Measurements from ENCODE around the gene ZNF850. TPM values are rescaled to one million over a fixed set of nuclear protein-coding genes. Genes with fewer than 3 reads are reported as not detected.

Gene ZNF850
- polyA plus RNA-seq (2013, experiment 1 of 2) = 15.3 TPM
- 14.8 TPM for polyA plus RNA-seq (2013, experiment 2 of 2)

DNA sequence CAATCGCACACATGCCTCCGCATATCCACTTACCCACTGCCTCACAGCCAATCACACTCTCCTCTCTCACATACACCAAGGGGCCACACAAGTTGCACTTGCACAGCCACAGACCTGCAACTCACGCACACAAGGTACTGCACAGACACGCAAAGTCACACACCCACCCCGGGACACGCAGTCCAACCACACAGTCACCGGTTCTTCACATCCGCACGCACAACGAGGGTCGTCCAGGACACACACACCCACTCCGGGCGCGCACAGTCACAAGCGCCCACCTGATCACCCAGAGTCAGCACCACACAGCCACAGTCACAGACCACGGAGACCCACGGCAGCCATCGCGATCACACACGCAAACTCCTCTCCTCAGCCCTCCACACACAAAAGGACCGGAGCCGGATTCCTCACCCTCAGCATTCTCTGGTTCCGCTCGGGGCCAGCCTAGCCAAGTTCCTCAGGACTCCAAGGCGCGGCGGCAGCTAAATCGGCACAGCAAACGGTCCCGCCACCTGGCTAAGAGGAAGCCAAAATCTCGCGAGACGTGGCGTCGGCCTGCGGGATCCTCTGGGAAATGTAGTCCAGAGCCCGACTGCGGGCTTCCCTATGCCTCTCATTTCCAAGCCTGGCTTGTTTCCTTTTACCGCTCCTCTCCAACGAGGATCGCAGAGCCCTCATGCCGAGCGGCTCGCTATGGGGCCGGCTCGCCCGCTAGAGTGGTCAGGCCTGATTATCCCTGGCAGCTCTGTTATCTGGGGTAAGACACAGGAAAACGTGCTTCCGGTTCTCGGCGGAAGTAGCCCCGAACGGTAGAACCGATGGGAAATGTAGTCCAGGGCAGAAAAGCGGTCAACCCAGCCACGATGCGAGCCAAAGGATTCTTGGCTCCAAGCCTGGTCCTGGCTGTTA is at the start of gene ZNF850:
Gene ZNF850 (minus strand): TSS at position 497 of the 912 bp plus-strand sequence. CDS start 10,201 bp downstream, outside the sequence.
- peaks cover 36% of the 10 kb centered on the region for H3K79me2 ChIP-seq (ENCODE audit: control insufficient read depth, insufficient read depth, low read length)
- no peaks in the 10 kb centered on the region for H3K4me1 ChIP-seq (ENCODE audit: control insufficient read depth, low read depth, low read length)
- H3K9ac ChIP-seq (ENCODE audit: low read length) = peak within 1 kb of the TSS; percentile 96
- H3K4me3 ChIP-seq (ENCODE audit: low read length) = peak within 1 kb of the TSS; percentile 93
- no peak within 1 kb of the TSS for H3K23ac ChIP-seq (ENCODE audit: low read length)
- peaks cover 3% of the 10 kb centered on the region for H3K79me1 ChIP-seq (ENCODE audit: low read length)
- peak within 1 kb of the TSS; percentile 87 for H3K27ac ChIP-seq (ENCODE audit: low read depth, low read length)
- WGBS (ENCODE audit: extremely low coverage, insufficient coverage, low lambda C conversion rate) = no CpG with 5 or more reads among the region's 57 CpGs
- peak within 1 kb of the TSS; percentile 58 for H2BK5ac ChIP-seq (ENCODE audit: low read length)
- H3K56ac ChIP-seq (ENCODE audit: low read length) = peak within 1 kb of the TSS; percentile 98
- H4K8ac ChIP-seq (ENCODE audit: low read depth, low read length) = no peak within 1 kb of the TSS
- no peak within 1 kb of the TSS for H2BK120ac ChIP-seq (ENCODE audit: low read depth, low read length)
- no peaks in the 10 kb centered on the region for H3K27me3 ChIP-seq (ENCODE audit: insufficient read depth, low read length, poor library complexity)
- H3K36me3 ChIP-seq (ENCODE audit: control insufficient read depth, insufficient read depth, low read length) = no peaks in the 10 kb centered on the region
- H3K4me2 ChIP-seq (ENCODE audit: low read length) = peak within 1 kb of the TSS; percentile 77
- no peak within 1 kb of the TSS for H4K5ac ChIP-seq (ENCODE audit: low read length)
- H2AK5ac ChIP-seq (ENCODE audit: low read length) = peak within 1 kb of the TSS; percentile 70
- peak within 1 kb of the TSS; percentile 83 for H3K4ac ChIP-seq (ENCODE audit: low read depth, low read length)
- H2BK15ac ChIP-seq (replicated peaks; ENCODE audit: low read depth) = no peak within 1 kb of the TSS
- peak within 1 kb of the TSS; percentile 72 for H3K18ac ChIP-seq (ENCODE audit: low read length)
- DNase-seq = peak; percentile 97

DNA sequence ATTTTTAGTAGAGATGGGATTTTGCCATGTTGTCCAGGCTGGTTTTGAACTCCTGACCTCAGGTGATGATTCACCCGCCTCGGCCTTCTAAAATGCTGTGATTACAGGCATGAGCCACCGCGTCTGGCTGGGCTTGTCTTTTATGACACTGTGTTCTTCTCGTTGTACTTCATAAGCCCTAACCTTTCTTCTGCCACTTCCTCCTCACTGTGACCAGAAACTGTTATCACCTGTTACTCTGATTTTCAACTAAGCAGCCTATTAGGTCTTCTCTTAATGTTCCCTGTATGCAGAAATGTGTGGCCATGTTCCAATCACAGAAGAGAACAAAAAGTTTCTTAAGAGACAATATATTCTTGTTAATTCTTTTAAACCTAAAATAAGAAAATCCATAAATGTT is 49.2 kb upstream of the ZNF850 start:
- Histone ChIP-seq H3K79me1 (ENCODE audit: low read length) (no peaks in the 10 kb centered on the region), H4K5ac (ENCODE audit: low read length) (no peak overlapping the region), H3K56ac (ENCODE audit: low read length) (no peak overlapping the region), H2AK5ac (ENCODE audit: low read length) (no peak overlapping the region), H2BK120ac (ENCODE audit: low read depth, low read length) (no peak overlapping the region), H3K4me2 (ENCODE audit: low read length) (no peak overlapping the region), H3K4me3 (ENCODE audit: low read length) (peak overlapping the region; percentile 6), H3K27me3 (ENCODE audit: insufficient read depth, low read length, poor library complexity) (no peaks in the 10 kb centered on the region), H3K4me1 (ENCODE audit: control insufficient read depth, low read depth, low read length) (no peaks in the 10 kb centered on the region), H2BK15ac (replicated peaks; ENCODE audit: low read depth) (no peak overlapping the region), H3K23ac (ENCODE audit: low read length) (no peak overlapping the region), H3K9ac (ENCODE audit: low read length) (no peak overlapping the region), H3K27ac (ENCODE audit: low read depth, low read length) (no peak overlapping the region), H2BK5ac (ENCODE audit: low read length) (no peak overlapping the region), H3K4ac (ENCODE audit: low read depth, low read length) (no peak overlapping the region), H3K18ac (ENCODE audit: low read length) (no peak overlapping the region), H3K36me3 (ENCODE audit: control insufficient read depth, insufficient read depth, low read length) (peaks cover 2% of the 10 kb centered on the region), H3K79me2 (ENCODE audit: control insufficient read depth, insufficient read depth, low read length) (no peaks in the 10 kb centered on the region), H4K8ac (ENCODE audit: low read depth, low read length) (no peak overlapping the region)
- no peak for DNase-seq
- no CpG with 5 or more reads among the region's 5 CpGs for WGBS (ENCODE audit: extremely low coverage, insufficient coverage, low lambda C conversion rate)

DNA sequence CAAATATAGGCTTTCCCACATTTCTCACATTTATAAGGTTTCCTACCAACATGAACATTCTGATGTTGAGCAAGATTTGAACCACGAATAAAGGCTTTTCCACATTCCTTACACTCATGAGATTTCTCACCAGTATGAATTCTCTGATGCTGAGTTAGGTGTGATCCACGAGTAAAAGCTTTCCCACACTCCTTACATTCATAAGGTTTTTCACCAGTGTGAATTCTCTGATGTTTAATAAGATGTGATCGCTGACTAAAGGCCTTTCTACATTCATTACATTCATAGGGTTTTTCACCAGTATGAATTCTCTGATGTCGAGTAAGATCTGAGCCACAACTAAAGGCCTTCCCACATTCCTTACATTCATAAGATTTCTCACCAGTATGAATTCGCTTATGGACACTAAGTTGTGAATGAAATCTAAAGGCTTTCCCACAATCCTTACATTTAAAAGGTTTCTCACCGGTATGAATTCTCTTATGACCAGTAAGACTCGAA is 46.6 kb upstream of the ZNF850 start:
- H3K9ac ChIP-seq (ENCODE audit: low read length) = no peak overlapping the region
- no peak overlapping the region for H3K4ac ChIP-seq (ENCODE audit: low read depth, low read length)
- no peak overlapping the region for H2AK5ac ChIP-seq (ENCODE audit: low read length)
- H3K18ac ChIP-seq (ENCODE audit: low read length) = no peak overlapping the region
- peaks cover 3% of the 10 kb centered on the region for H3K36me3 ChIP-seq (ENCODE audit: control insufficient read depth, insufficient read depth, low read length)
- H3K27me3 ChIP-seq (ENCODE audit: insufficient read depth, low read length, poor library complexity) = no peaks in the 10 kb centered on the region
- no peak overlapping the region for H3K23ac ChIP-seq (ENCODE audit: low read length)
- H3K79me1 ChIP-seq (ENCODE audit: low read length) = no peaks in the 10 kb centered on the region
- no peak overlapping the region for H4K5ac ChIP-seq (ENCODE audit: low read length)
- no peak overlapping the region for H2BK120ac ChIP-seq (ENCODE audit: low read depth, low read length)
- H3K79me2 ChIP-seq (ENCODE audit: control insufficient read depth, insufficient read depth, low read length) = no peaks in the 10 kb centered on the region
- H4K8ac ChIP-seq (ENCODE audit: low read depth, low read length) = no peak overlapping the region
- no peak overlapping the region for H3K4me2 ChIP-seq (ENCODE audit: low read length)
- H3K27ac ChIP-seq (ENCODE audit: low read depth, low read length) = no peak overlapping the region
- no peak overlapping the region for H3K56ac ChIP-seq (ENCODE audit: low read length)
- peak overlapping the region; percentile 21 for H3K4me3 ChIP-seq (ENCODE audit: low read length)
- no CpG with 5 or more reads among the region's 7 CpGs for WGBS (ENCODE audit: extremely low coverage, insufficient coverage, low lambda C conversion rate)
- peak; percentile 29 for DNase-seq
- H2BK15ac ChIP-seq (replicated peaks; ENCODE audit: low read depth) = no peak overlapping the region
- H3K4me1 ChIP-seq (ENCODE audit: control insufficient read depth, low read depth, low read length) = no peaks in the 10 kb centered on the region
- H2BK5ac ChIP-seq (ENCODE audit: low read length) = no peak overlapping the region

DNA sequence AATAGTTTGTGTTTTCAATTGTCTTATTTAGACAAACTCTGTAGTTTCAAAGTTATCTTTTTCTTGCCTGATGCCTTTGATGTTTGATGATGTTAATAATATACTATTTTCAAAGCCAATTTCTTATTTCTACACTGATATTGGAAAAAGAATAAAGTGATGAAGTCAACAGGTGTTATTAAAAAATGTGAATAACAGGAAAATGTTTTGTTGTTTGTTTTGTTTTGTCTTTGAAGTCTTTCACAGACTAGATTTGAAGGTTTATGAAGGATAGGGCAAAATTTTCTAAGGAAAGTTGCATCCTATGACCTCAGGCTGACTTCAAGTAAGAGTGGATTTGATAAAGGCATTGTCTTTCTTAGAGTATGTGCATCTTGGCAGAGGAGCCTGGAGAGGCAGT is 34.4 kb upstream of the ZNF850 start:
- Histone ChIP-seq H2AK5ac (ENCODE audit: low read length) (no peak overlapping the region), H3K79me2 (ENCODE audit: control insufficient read depth, insufficient read depth, low read length) (peaks cover 2% of the 10 kb centered on the region), H2BK120ac (ENCODE audit: low read depth, low read length) (no peak overlapping the region), H3K4me3 (ENCODE audit: low read length) (no peak overlapping the region), H3K4ac (ENCODE audit: low read depth, low read length) (no peak overlapping the region), H3K23ac (ENCODE audit: low read length) (no peak overlapping the region), H3K27me3 (ENCODE audit: insufficient read depth, low read length, poor library complexity) (no peaks in the 10 kb centered on the region), H3K79me1 (ENCODE audit: low read length) (peaks cover 2% of the 10 kb centered on the region), H3K56ac (ENCODE audit: low read length) (no peak overlapping the region), H4K5ac (ENCODE audit: low read length) (no peak overlapping the region), H4K8ac (ENCODE audit: low read depth, low read length) (no peak overlapping the region), H3K18ac (ENCODE audit: low read length) (no peak overlapping the region), H3K36me3 (ENCODE audit: control insufficient read depth, insufficient read depth, low read length) (peaks cover 3% of the 10 kb centered on the region), H3K4me1 (ENCODE audit: control insufficient read depth, low read depth, low read length) (no peaks in the 10 kb centered on the region), H2BK5ac (ENCODE audit: low read length) (no peak overlapping the region), H3K4me2 (ENCODE audit: low read length) (no peak overlapping the region), H2BK15ac (replicated peaks; ENCODE audit: low read depth) (no peak overlapping the region), H3K27ac (ENCODE audit: low read depth, low read length) (no peak overlapping the region), H3K9ac (ENCODE audit: low read length) (no peak overlapping the region)
- no peak for DNase-seq

DNA sequence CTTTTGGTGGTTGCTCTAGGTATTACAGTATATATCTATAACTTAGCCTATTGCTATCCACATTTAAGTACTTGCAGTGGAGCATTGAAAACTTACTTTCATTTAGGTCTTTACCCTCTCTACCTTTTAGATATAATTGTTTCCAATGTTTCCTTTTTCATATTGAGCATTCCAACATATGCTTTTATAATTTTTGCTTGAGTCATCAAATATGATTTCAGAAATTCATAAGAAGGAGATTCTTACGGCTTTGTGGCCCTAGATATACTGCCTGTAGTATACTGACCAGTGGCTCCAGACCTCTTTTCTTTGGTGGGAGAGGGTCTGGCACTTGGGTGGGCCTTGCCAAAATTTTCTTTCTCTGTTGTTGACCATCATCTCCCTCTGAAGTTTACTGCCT is 32.8 kb upstream of the ZNF850 start:
- Histone ChIP-seq H3K27ac (ENCODE audit: low read depth, low read length) (no peak overlapping the region), H2BK15ac (replicated peaks; ENCODE audit: low read depth) (no peak overlapping the region), H3K9ac (ENCODE audit: low read length) (no peak overlapping the region), H3K4me2 (ENCODE audit: low read length) (no peak overlapping the region), H3K79me2 (ENCODE audit: control insufficient read depth, insufficient read depth, low read length) (no peaks in the 10 kb centered on the region), H2BK120ac (ENCODE audit: low read depth, low read length) (no peak overlapping the region), H4K8ac (ENCODE audit: low read depth, low read length) (no peak overlapping the region), H3K4me3 (ENCODE audit: low read length) (no peak overlapping the region), H3K18ac (ENCODE audit: low read length) (no peak overlapping the region), H3K56ac (ENCODE audit: low read length) (no peak overlapping the region), H3K4ac (ENCODE audit: low read depth, low read length) (no peak overlapping the region), H3K27me3 (ENCODE audit: insufficient read depth, low read length, poor library complexity) (no peaks in the 10 kb centered on the region), H2AK5ac (ENCODE audit: low read length) (no peak overlapping the region), H3K23ac (ENCODE audit: low read length) (no peak overlapping the region), H4K5ac (ENCODE audit: low read length) (no peak overlapping the region), H3K36me3 (ENCODE audit: control insufficient read depth, insufficient read depth, low read length) (peaks cover 3% of the 10 kb centered on the region), H3K4me1 (ENCODE audit: control insufficient read depth, low read depth, low read length) (no peaks in the 10 kb centered on the region), H2BK5ac (ENCODE audit: low read length) (no peak overlapping the region), H3K79me1 (ENCODE audit: low read length) (no peaks in the 10 kb centered on the region)
- no CpG with 5 or more reads among the region's 1 CpG for WGBS (ENCODE audit: extremely low coverage, insufficient coverage, low lambda C conversion rate)
- DNase-seq = no peak

Data from mesendoderm (in vitro differentiated cells).